Measurements from ENCODE around the gene ALG1L2. TPM values are rescaled to one million over a fixed set of nuclear protein-coding genes. Genes with fewer than 3 reads are reported as not detected.
"Not testable (repeated sequence)": the region's sequence is repeated elsewhere in the genome, so short reads cannot be mapped to it uniquely, and the experiment has no call there.

Gene ALG1L2
- polyA plus RNA-seq, 1 donor, result 1.7 TPM

- DNase-seq, result not testable (repeated sequence)
Measured at GRCh38 chr3:130094491-130094941, 12.9 kb downstream of the ALG1L2 start.

GRCh38 chr3:130095858-130096257 lies 14.2 kb downstream of the ALG1L2 start:
- not testable (repeated sequence) for DNase-seq

GRCh38 chr3:130097096-130097495 lies 15.5 kb downstream of the ALG1L2 start:
- not testable (repeated sequence) for DNase-seq

- DNase-seq, result not testable (repeated sequence)
Measured at GRCh38 chr3:130097690-130098638, 16.3 kb downstream of the ALG1L2 start.

GRCh38 chr3:130098639-130099385 lies 17.2 kb downstream of the ALG1L2 start:
- not testable (repeated sequence) for DNase-seq

GRCh38 chr3:130102545-130102944 lies 20.9 kb downstream of the ALG1L2 start:
- DNase-seq, result not testable (repeated sequence)

GRCh38 chr3:130104191-130104590 lies 22.6 kb downstream of the ALG1L2 start:
- not testable (repeated sequence) for DNase-seq

- DNase-seq, result not testable (repeated sequence)
Measured at GRCh38 chr3:130107333-130107995, 25.8 kb downstream of the ALG1L2 start.

- not testable (repeated sequence) for DNase-seq
Measured at GRCh38 chr3:130108836-130109585, 27.4 kb downstream of the ALG1L2 start.

- DNase-seq, result not testable (repeated sequence)
Measured at GRCh38 chr3:130110386-130111169, 28.9 kb downstream of the ALG1L2 start.

- peak; percentile 97 for DNase-seq
Measured at GRCh38 chr3:130111185-130111864, 29.7 kb downstream of the ALG1L2 start.

- DNase-seq, result peak; percentile 93
Measured at GRCh38 chr3:130111865-130112747, 30.5 kb downstream of the ALG1L2 start.

GRCh38 chr3:130112748-130113073 lies 31.1 kb downstream of the ALG1L2 start:
- not testable (repeated sequence) for DNase-seq

GRCh38 chr3:130115400-130115799 lies 33.8 kb downstream of the ALG1L2 start:
- not testable (repeated sequence) for DNase-seq

- DNase-seq, result no peak
Measured at GRCh38 chr3:130117933-130118332, 36.3 kb downstream of the ALG1L2 start.

- DNase-seq, result not testable (repeated sequence)
Measured at GRCh38 chr3:130119824-130120223, 38.2 kb downstream of the ALG1L2 start.

- not testable (repeated sequence) for DNase-seq
Measured at GRCh38 chr3:130120291-130120690, 38.7 kb downstream of the ALG1L2 start.

GRCh38 chr3:130122891-130123775 lies 41.5 kb downstream of the ALG1L2 start:
- DNase-seq, result not testable (repeated sequence)

All from hindlimb muscle (tissue), 1 donor.